Mesenchymal stem cell (in vitro differentiated cells and primary cell): ENCODE data around the gene RYK.

Experiments
- DNase-seq: peaks from one replicate; pipeline ENCODE4 v3.0.0-alpha.2; 2013
- H2AFZ ChIP-seq: one replicate; pipeline ENCODE4 v1.6.1; 2013; ENCODE audit warnings: low read depth, mild to moderate bottlenecking, control low read depth, inconsistent platforms, low read length, moderate library complexity
- H2AK5ac ChIP-seq: 2 replicates; pipeline ENCODE4 v1.6.1; 2013; ENCODE audit warnings: low read length, moderate library complexity, mild to moderate bottlenecking, inconsistent platforms; ENCODE audit not compliant: severe bottlenecking
- H2BK120ac ChIP-seq: one replicate; pipeline ENCODE4 v1.6.1; 2013; ENCODE audit warnings: low read depth, mild to moderate bottlenecking, inconsistent platforms, low read length, moderate library complexity
- H2BK12ac ChIP-seq, 2 experiments: one replicate each; pipeline ENCODE4 v1.6.1; 2013; ENCODE audit warnings: inconsistent platforms in 2 of 2, low read length in 2 of 2, mild to moderate bottlenecking in 2 of 2, moderate library complexity in 2 of 2, control low read depth in 1 of 2
- H2BK15ac ChIP-seq: one replicate; pipeline ENCODE4 v1.6.1; 2013; ENCODE audit warnings: mild to moderate bottlenecking, low read depth, inconsistent platforms; ENCODE audit not compliant: poor library complexity, severe bottlenecking
- H2BK5ac ChIP-seq: 2 replicates; pipeline ENCODE4 v1.6.1; 2013; ENCODE audit warnings: low read depth, mild to moderate bottlenecking, low read length, control low read depth, inconsistent platforms; ENCODE audit not compliant: poor library complexity, severe bottlenecking
- H3K14ac ChIP-seq, 2 experiments: one replicate each; pipeline ENCODE4 v1.6.1; 2013; ENCODE audit warnings: inconsistent platforms in 2 of 2, low read length in 2 of 2, control low read depth in 1 of 2, mild to moderate bottlenecking in 1 of 2, moderate library complexity in 1 of 2
- H3K18ac ChIP-seq, 2 experiments: one replicate each; pipeline ENCODE4 v1.6.1; 2013; ENCODE audit warnings: inconsistent platforms in 2 of 2, low read length in 2 of 2, control low read depth in 1 of 2, low read depth in 1 of 2, mild to moderate bottlenecking in 1 of 2
- H3K23ac ChIP-seq, 2 experiments: one replicate each; pipeline ENCODE4 v1.6.1; 2013; ENCODE audit warnings: inconsistent platforms in 2 of 2, low read length in 2 of 2, mild to moderate bottlenecking in 2 of 2, moderate library complexity in 2 of 2, control low read depth in 1 of 2
- H3K27ac ChIP-seq: 2 replicates; pipeline ENCODE4 v1.5.1; 2013; ENCODE audit warnings: mild to moderate bottlenecking, moderate library complexity, low read length, control low read depth, inconsistent platforms; ENCODE audit not compliant: poor library complexity, severe bottlenecking
- H3K27me3 ChIP-seq, 2 experiments: 2 replicates each; pipeline versions ENCODE4 v1.6.1 to v1.7.0; 2013; ENCODE audit warnings: low read length in 2 of 2, mild to moderate bottlenecking in 2 of 2, moderate library complexity in 2 of 2, control low read depth in 1 of 2, inconsistent platforms in 1 of 2; ENCODE audit not compliant: control insufficient read depth in 1 of 2, insufficient read depth in 1 of 2
- H3K36me3 ChIP-seq, 2 experiments: 2 replicates each; pipeline versions ENCODE4 v1.6.1 to v1.7.0; 2013; ENCODE audit warnings: low read length in 2 of 2, control low read depth in 1 of 2, inconsistent platforms in 1 of 2, low read depth in 1 of 2, mild to moderate bottlenecking in 1 of 2; ENCODE audit not compliant: insufficient read depth in 2 of 2, control insufficient read depth in 1 of 2
- H3K4ac ChIP-seq, 2 experiments: one replicate each; pipeline ENCODE4 v1.6.1; 2013; ENCODE audit warnings: inconsistent platforms in 2 of 2, low read length in 2 of 2, mild to moderate bottlenecking in 2 of 2, moderate library complexity in 2 of 2, control low read depth in 1 of 2, low read depth in 1 of 2
- H3K4me1 ChIP-seq: 2 replicates; pipeline ENCODE4 v1.6.1; 2013; ENCODE audit warnings: low read depth, low read length, control low read depth; ENCODE audit not compliant: control insufficient read depth, insufficient read depth
- H3K4me2 ChIP-seq: 2 replicates; pipeline ENCODE4 v1.6.1; 2013; ENCODE audit warnings: low read length, mild to moderate bottlenecking, inconsistent platforms; ENCODE audit not compliant: poor library complexity, severe bottlenecking
- H3K4me3 ChIP-seq, 2 experiments: 2 replicates each; pipeline versions ENCODE4 v1.5.1 to v1.7.0; 2013; ENCODE audit warnings: low read length in 2 of 2, mild to moderate bottlenecking in 2 of 2, control low read depth in 1 of 2, low read depth in 1 of 2; ENCODE audit not compliant: insufficient read depth in 1 of 2
- H3K79me1 ChIP-seq: replicated peaks from 2 replicates; pipeline ENCODE4 v1.6.1; 2013; ENCODE audit warnings: mild to moderate bottlenecking, control low read depth, low read length, inconsistent platforms; ENCODE audit not compliant: poor library complexity, severe bottlenecking
- H3K9ac ChIP-seq: 2 replicates; pipeline ENCODE4 v1.7.0; 2013; ENCODE audit warnings: mild to moderate bottlenecking, low read length, moderate library complexity
- H3K9me3 ChIP-seq: 2 replicates; pipeline ENCODE4 v1.7.0; 2013; ENCODE audit warnings: mild to moderate bottlenecking, low read length; ENCODE audit not compliant: control insufficient read depth
- H4K8ac ChIP-seq: one replicate; pipeline ENCODE4 v1.6.1; 2013; ENCODE audit warnings: inconsistent platforms, mild to moderate bottlenecking, low read length, moderate library complexity
- H4K91ac ChIP-seq: one replicate; pipeline ENCODE4 v1.6.1; 2013; ENCODE audit warnings: mild to moderate bottlenecking, low read length, inconsistent platforms
- WGBS: methylation state at CpG from one replicate; pipeline ENCODE4 v1.1.7; 2013; ENCODE audit warnings: mixed read lengths; 5-methylcytosine and 5-hydroxymethylcytosine counted together

Gene RYK

DNA sequence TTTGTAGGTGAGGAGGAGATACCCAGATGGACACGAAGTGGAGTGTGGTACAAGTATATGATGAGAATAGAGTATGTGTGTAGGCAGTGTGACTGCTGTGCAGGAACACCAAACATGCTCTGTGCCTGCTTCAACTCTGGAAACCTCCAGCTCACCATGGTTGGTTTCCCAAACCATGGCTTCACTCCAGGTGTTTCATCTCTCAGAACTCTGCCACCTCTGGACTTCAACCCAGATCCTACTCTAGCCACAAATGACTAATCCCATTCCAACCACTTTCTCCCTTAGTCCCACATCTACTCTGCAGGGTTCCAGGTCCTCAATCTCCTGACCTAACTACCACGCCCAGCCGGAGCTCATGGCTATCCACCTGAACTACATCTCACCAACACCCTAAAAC, 102.1 kb downstream of the RYK start:
- H3K9ac ChIP-seq = no peak overlapping the region
- WGBS = 99% methylated on average over 3 of the region's 3 CpGs

DNA sequence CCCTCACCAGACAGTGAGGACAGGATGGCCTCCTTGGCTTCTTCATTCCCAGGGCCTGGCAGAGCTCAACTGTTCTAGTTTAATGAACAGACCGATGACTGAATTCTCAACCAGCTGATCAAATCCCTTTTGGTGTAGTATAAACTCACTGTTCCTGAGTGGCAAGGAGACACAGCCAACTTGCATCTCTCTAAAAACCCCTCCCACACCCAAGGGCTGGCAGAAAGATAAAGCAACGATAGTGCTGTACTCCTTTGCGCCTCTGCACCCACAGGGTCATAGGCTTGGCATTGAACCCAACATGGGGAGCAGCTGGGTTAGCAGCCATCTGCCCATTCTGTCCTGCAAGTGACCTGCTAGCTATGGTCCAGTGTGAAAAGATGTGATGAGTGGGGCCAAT, 103.2 kb downstream of the RYK start:
- H3K9ac ChIP-seq = no peak overlapping the region

More for the DNA sequence above, 102.1 kb downstream of the RYK start:
- H3K36me3 ChIP-seq = peaks cover 26 to 33% of the 10 kb centered on the region in 2 experiments
- no peak overlapping the region for H2BK15ac ChIP-seq
- H3K4me3 ChIP-seq = no peak overlapping the region
- H3K4me1 ChIP-seq = no peaks in the 10 kb centered on the region
- no peaks in the 10 kb centered on the region for H3K27me3 ChIP-seq
- H3K18ac ChIP-seq = no peak overlapping the region
- H2BK5ac ChIP-seq = no peak overlapping the region
- no peak overlapping the region for H3K23ac ChIP-seq
- H2AK5ac ChIP-seq = no peak overlapping the region
- no peak overlapping the region for H4K91ac ChIP-seq
- no peak overlapping the region for H2BK12ac ChIP-seq
- H3K4me2 ChIP-seq = no peak overlapping the region
- H2BK120ac ChIP-seq = no peak overlapping the region
- H4K8ac ChIP-seq = no peak overlapping the region
- H3K27ac ChIP-seq = no peak overlapping the region
- H3K79me1 ChIP-seq = peaks cover 9% of the 10 kb centered on the region
- H2AFZ ChIP-seq = no peak overlapping the region
- no peak overlapping the region for H3K4ac ChIP-seq
- no peaks in the 10 kb centered on the region for H3K9me3 ChIP-seq
- DNase-seq = no peak
- H3K14ac ChIP-seq = no peak overlapping the region

DNA sequence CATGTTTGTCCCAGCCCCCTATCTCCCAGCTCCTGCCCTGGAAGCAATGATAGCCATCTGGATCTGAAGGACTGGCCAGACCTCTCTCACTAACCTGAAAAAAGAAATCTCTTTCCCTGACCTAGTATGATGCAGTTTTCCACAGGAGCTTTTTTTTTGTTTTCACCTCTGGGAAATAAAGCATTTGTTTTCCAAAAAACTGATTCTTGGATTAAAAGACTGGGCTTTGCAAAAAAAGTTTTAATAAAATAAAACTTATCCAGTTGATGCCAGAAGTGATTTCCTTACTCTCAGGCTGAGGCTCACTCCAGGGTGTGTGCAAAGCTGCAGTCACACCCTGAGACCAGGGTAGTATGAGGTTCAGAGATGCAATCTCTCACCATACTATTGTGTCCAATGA, 104.0 kb downstream of the RYK start:
- H3K9me3 ChIP-seq = no peaks in the 10 kb centered on the region
- no peak overlapping the region for H3K4me2 ChIP-seq
- no peak overlapping the region for H2BK5ac ChIP-seq
- peaks cover 9% of the 10 kb centered on the region for H3K79me1 ChIP-seq
- no peak overlapping the region for H4K91ac ChIP-seq
- no peak for DNase-seq
- no peaks in the 10 kb centered on the region for H3K27me3 ChIP-seq
- no peak overlapping the region for H2BK12ac ChIP-seq
- no peak overlapping the region for H3K14ac ChIP-seq
- H2BK15ac ChIP-seq = no peak overlapping the region
- no peak overlapping the region for H2AK5ac ChIP-seq
- H3K23ac ChIP-seq = no peak overlapping the region
- H2AFZ ChIP-seq = no peak overlapping the region
- H3K36me3 ChIP-seq = peaks cover 14 to 26% of the 10 kb centered on the region in 2 experiments
- H2BK120ac ChIP-seq = no peak overlapping the region
- H4K8ac ChIP-seq = no peak overlapping the region
- no peak overlapping the region for H3K18ac ChIP-seq
- no peaks in the 10 kb centered on the region for H3K4me1 ChIP-seq
- H3K4ac ChIP-seq = no peak overlapping the region
- H3K4me3 ChIP-seq = no peak overlapping the region
- no peak overlapping the region for H3K9ac ChIP-seq
- no peak overlapping the region for H3K27ac ChIP-seq

More for the DNA sequence above, 103.2 kb downstream of the RYK start:
- Histone ChIP-seq H4K91ac (no peak overlapping the region), H2AFZ (no peak overlapping the region), H3K4me3 (no peak overlapping the region), H3K18ac (no peak overlapping the region), H3K36me3 (peaks cover 22 to 26% of the 10 kb centered on the region in 2 experiments), H3K4me2 (no peak overlapping the region), H3K4ac (no peak overlapping the region), H2BK15ac (no peak overlapping the region), H2BK12ac (no peak overlapping the region), H3K9me3 (no peaks in the 10 kb centered on the region), H2BK5ac (no peak overlapping the region), H3K23ac (no peak overlapping the region), H3K27ac (no peak overlapping the region), H2BK120ac (no peak overlapping the region), H3K14ac (no peak overlapping the region), H4K8ac (no peak overlapping the region), H3K27me3 (no peaks in the 10 kb centered on the region), H2AK5ac (no peak overlapping the region), H3K4me1 (no peaks in the 10 kb centered on the region), H3K79me1 (peaks cover 9% of the 10 kb centered on the region)
- no peak for DNase-seq
- 98% methylated on average over 3 of the region's 3 CpGs for WGBS

DNA sequence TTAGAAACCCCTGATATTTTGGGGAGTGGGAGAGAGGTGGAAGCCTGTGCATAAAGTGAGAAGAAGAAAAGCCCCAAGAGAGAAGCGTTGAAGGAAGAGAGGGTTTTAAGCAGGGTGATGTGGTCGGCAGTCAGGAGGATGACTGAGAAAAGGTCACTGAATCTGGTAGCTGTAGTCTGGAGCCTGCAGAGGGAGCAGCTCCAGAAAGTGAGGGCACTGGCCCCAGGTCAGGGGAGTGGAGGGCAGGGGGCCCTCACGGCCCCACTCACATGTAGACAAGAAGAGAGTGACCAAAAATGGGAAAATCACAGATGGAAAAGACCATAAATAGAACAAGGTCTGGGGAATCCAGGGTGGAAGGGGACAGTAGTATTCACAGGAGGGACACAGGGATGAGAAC, 105.5 kb downstream of the RYK start:
- H3K9me3 ChIP-seq = no peaks in the 10 kb centered on the region
- no peak overlapping the region for H3K18ac ChIP-seq
- no peak overlapping the region for H2BK5ac ChIP-seq
- no peak overlapping the region for H3K14ac ChIP-seq
- H3K9ac ChIP-seq = no peak overlapping the region
- H3K27me3 ChIP-seq = no peaks in the 10 kb centered on the region
- H3K4me1 ChIP-seq = no peaks in the 10 kb centered on the region
- no peak for DNase-seq
- no peak overlapping the region for H3K4me2 ChIP-seq
- no peak overlapping the region for H2AFZ ChIP-seq
- H3K23ac ChIP-seq = no peak overlapping the region
- no peak overlapping the region for H3K4me3 ChIP-seq
- no peak overlapping the region for H3K27ac ChIP-seq
- H3K36me3 ChIP-seq = peaks cover 4 to 28% of the 10 kb centered on the region in 2 experiments
- H3K4ac ChIP-seq = no peak overlapping the region
- WGBS = 79% methylated on average over 3 of the region's 3 CpGs
- H4K8ac ChIP-seq = no peak overlapping the region
- no peak overlapping the region for H2AK5ac ChIP-seq
- H4K91ac ChIP-seq = no peak overlapping the region
- H2BK120ac ChIP-seq = peak overlapping the region; percentile 49
- H3K79me1 ChIP-seq = peaks cover 5% of the 10 kb centered on the region
- no peak overlapping the region for H2BK12ac ChIP-seq
- H2BK15ac ChIP-seq = no peak overlapping the region
